IgD-negative memory B cell (primary cell): ENCODE results near the gene XPC. TPM values are rescaled to one million over a fixed set of nuclear protein-coding genes. Genes with fewer than 3 reads are reported as not detected.

Experiments used
- H3K27ac Mint-ChIP-seq, 3 donors: one replicate each; pipeline ENCODE4 v1.8.0; 2020 to 2022; ENCODE audit warnings: mild to moderate bottlenecking in 3 of 3, mixed read lengths in 3 of 3, moderate library complexity in 1 of 3
- H3K27me3 Mint-ChIP-seq: one replicate; pipeline ENCODE4 v1.8.0; 2021; ENCODE audit warnings: mixed read lengths
- H3K36me3 Mint-ChIP-seq: one replicate; pipeline ENCODE4 v1.8.0; 2020; ENCODE audit warnings: mild to moderate bottlenecking, mixed read lengths
- H3K4me1 Mint-ChIP-seq, 3 donors: one replicate each; pipeline ENCODE4 v1.8.0; 2020 to 2022; ENCODE audit warnings: mixed read lengths in 3 of 3, mild to moderate bottlenecking in 1 of 3
- H3K4me3 Mint-ChIP-seq, 4 donors: one replicate each; pipeline ENCODE4 v1.8.0; 2020 to 2022; ENCODE audit warnings: mild to moderate bottlenecking in 4 of 4, mixed read lengths in 4 of 4, moderate library complexity in 3 of 4
- H3K9me3 Mint-ChIP-seq, 3 donors: one replicate each; pipeline ENCODE4 v1.8.0; 2020 to 2021; ENCODE audit warnings: mixed read lengths in 3 of 3, mild to moderate bottlenecking in 1 of 3
- polyA plus RNA-seq: library from polyadenylated mRNA; unstranded; fragments of 300-500 nt; fragmentation: Illumina TruSeq; gene quantifications from one replicate; pipeline ENCODE4 v1.2.3, GENCODE V29; 2021

The XPC gene
- polyA plus RNA-seq, 1 donor from 2014 or later = 40.6 TPM

GRCh38 chr3:14152233-14152962, 26.0 kb downstream of the XPC start:
- peak overlapping the region in 2 of 3 donors; percentile 49 to 53 for H3K27ac Mint-ChIP-seq
- H3K4me3 Mint-ChIP-seq = no peak overlapping the region
- H3K36me3 Mint-ChIP-seq = peaks cover 4% of the 10 kb centered on the region
- H3K27me3 Mint-ChIP-seq = no peaks in the 10 kb centered on the region
- peaks cover 0 to under 1% (median 0%) of the 10 kb centered on the region in 3 donors for H3K4me1 Mint-ChIP-seq
- H3K9me3 Mint-ChIP-seq = no peaks in the 10 kb centered on the region

DNA sequence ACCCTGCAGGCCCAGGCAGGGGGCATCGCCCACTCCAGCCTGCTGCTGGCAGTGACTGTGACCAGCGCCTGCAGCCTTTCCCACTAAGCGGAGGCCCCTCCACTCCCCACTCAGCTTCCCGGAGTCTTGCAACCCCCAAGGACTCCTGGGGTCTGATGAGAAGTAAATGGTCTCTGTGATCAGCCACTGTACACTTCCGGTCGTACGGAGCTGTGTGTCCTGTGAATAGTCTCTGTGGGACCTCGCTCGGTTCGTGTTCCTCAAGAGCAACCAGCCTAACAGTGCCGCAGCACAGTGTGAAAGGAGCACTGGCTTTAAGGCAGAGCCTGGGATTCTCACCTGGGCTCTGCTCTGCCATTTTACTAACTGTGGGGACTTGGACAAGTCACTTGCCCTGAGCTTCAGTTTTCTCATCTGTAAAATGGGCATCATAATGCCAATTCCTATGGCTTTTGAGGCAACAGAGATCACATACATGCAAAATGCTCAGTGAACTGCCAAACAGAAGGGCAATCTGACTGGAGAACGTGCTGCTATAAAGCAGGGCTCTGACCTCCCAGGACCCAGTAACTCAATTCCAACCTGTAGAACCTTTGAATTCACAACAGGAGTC, 26.8 kb downstream of the XPC start:
- Mint-ChIP-seq H3K27ac (no peak overlapping the region), H3K9me3 (no peaks in the 10 kb centered on the region), H3K4me1 (peaks cover 0 to 5% (median 0%) of the 10 kb centered on the region in 3 donors), H3K4me3 (no peak overlapping the region), H3K36me3 (peaks cover 6% of the 10 kb centered on the region), H3K27me3 (no peaks in the 10 kb centered on the region)

DNA sequence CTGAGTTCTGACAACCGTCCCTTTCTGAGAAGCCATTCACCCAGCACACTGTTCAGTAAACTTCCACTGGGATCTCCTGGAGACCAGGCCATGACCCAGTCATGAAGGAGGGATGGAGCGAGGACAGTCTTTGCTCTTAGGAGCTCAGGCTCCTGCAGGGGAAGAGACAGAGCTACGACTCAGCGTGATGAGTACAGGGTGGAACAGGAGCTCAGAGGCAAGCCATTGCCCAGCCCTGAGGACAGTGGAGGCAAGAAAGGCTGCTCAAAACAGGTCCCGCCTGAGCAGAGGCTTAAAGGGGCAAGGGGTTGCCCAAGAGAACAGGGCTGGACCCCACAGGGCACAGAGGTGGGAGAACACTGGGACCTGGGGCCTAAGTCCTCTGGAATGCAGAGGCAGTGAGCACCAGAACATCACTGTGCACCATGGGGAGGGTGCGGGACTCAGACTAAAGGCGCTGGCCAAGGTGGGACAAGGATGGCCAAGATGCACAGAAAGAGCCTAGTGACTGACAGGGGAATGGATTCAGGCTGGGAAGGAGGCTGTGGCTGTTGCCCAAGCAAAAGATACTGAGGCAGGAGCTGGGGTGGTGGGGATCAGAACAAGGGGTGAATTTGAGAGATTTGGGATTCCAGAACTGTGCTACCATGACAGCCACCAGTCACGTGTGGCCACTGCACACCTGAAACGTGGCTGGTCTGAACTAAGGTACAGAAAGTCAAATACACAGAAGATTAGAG, 27.7 kb downstream of the XPC start:
- Mint-ChIP-seq H3K4me3 (no peak overlapping the region), H3K36me3 (peaks cover 6% of the 10 kb centered on the region), H3K9me3 (no peaks in the 10 kb centered on the region), H3K27ac (peak overlapping the region in 2 of 3 donors; percentile 18 to 31), H3K27me3 (no peaks in the 10 kb centered on the region), H3K4me1 (peaks cover 2 to 5% (median 3%) of the 10 kb centered on the region in 3 donors)

DNA sequence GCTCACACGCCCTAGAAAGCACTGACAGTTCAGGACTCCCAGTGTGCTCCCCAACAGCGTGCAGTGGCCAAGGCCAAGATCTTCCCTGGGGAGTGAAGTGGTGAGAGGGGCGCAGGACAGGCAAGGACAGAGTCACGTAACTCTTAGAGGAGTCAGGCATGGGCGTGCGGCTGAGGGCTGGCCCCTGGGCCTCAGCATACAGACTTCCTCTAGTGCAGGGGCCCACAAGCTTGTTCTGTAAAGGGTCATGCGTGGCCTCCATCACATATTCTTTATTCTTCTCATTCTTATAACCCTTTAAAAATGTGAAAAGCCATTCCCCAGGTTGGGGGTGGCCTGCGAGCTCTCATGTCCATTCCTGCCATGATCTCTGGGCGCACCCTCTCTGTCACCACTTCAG, 28.3 kb downstream of the XPC start:
- no peaks in the 10 kb centered on the region for H3K27me3 Mint-ChIP-seq
- peaks cover 5 to 6% (median 6%) of the 10 kb centered on the region in 3 donors for H3K4me1 Mint-ChIP-seq
- H3K36me3 Mint-ChIP-seq = peaks cover 3% of the 10 kb centered on the region
- H3K4me3 Mint-ChIP-seq = no peak overlapping the region
- peak overlapping the region in 2 of 3 donors; percentile 18 to 39 for H3K27ac Mint-ChIP-seq
- no peaks in the 10 kb centered on the region for H3K9me3 Mint-ChIP-seq

GRCh38 chr3:14148041-14148985, 30.1 kb downstream of the XPC start:
- Mint-ChIP-seq H3K4me1 (peaks cover 10 to 16% (median 14%) of the 10 kb centered on the region in 3 donors), H3K27ac (peak overlapping the region in 2 of 3 donors; percentile 80 to 96), H3K9me3 (no peaks in the 10 kb centered on the region), H3K36me3 (peaks cover 3% of the 10 kb centered on the region), H3K4me3 (peak overlapping the region in 1 of 4 donors; percentile 16), H3K27me3 (no peaks in the 10 kb centered on the region)

DNA sequence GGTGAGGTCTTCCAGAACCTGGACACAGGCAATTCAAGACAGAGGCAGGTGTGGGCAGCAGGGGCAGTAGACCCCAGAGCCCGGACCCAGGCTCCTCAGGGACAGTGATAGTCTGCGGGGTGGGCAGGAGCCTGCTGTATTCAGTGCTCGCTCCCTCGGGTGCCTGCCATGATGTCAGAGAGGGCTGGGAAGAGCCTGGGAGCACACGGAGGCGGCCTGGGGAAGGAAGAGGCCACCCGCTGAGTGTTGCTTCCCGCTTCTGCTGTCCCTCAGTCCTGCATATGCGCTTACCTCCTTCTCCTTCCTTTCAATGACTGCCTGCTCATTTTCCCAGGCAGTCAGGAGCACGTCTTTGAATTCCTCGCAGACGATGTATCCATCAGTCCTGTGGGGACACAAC, 30.8 kb downstream of the XPC start:
- H3K27ac Mint-ChIP-seq = peak overlapping the region; percentile 80 to 99 (median 96)
- no peaks in the 10 kb centered on the region for H3K27me3 Mint-ChIP-seq
- peaks cover 10 to 16% (median 14%) of the 10 kb centered on the region in 3 donors for H3K4me1 Mint-ChIP-seq
- no peaks in the 10 kb centered on the region for H3K9me3 Mint-ChIP-seq
- H3K4me3 Mint-ChIP-seq = peak overlapping the region in 1 of 4 donors; percentile 16
- peaks cover 3% of the 10 kb centered on the region for H3K36me3 Mint-ChIP-seq

DNA sequence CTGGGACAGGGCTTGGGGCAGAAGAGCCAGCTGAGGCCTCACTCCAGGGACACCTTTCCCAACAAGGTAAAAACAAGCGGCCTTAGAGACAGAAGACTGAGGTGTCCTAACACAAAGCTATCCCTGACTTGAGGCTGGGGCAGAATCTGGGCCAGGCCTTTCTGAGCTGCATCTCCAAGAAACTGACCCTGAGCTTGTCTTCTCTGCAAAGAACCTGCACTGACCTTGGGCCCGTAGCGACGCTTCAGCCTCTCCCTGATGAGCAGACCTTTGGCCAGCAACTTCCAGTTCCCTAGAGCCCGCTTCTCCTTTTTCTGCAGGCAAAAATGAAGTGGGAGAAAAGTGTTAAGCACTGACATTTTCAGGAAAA, 31.4 kb downstream of the XPC start:
- Mint-ChIP-seq H3K4me3 (peak overlapping the region in 1 of 4 donors; percentile 16), H3K36me3 (peaks cover 2% of the 10 kb centered on the region)

GRCh38 chr3:14146381-14147065, 31.9 kb downstream of the XPC start:
- no peaks in the 10 kb centered on the region for H3K9me3 Mint-ChIP-seq
- H3K4me1 Mint-ChIP-seq = peaks cover 10 to 16% (median 14%) of the 10 kb centered on the region in 3 donors
- H3K4me3 Mint-ChIP-seq = no peak overlapping the region
- H3K27me3 Mint-ChIP-seq = no peaks in the 10 kb centered on the region
- H3K27ac Mint-ChIP-seq = peak overlapping the region; percentile 87 to 99 (median 96)
- H3K36me3 Mint-ChIP-seq = peaks cover 4% of the 10 kb centered on the region

More for the DNA sequence above, 31.4 kb downstream of the XPC start:
- Mint-ChIP-seq H3K9me3 (no peaks in the 10 kb centered on the region), H3K27me3 (no peaks in the 10 kb centered on the region), H3K27ac (peak overlapping the region; percentile 82 to 99 (median 96)), H3K4me1 (peaks cover 10 to 16% (median 14%) of the 10 kb centered on the region in 3 donors)

DNA sequence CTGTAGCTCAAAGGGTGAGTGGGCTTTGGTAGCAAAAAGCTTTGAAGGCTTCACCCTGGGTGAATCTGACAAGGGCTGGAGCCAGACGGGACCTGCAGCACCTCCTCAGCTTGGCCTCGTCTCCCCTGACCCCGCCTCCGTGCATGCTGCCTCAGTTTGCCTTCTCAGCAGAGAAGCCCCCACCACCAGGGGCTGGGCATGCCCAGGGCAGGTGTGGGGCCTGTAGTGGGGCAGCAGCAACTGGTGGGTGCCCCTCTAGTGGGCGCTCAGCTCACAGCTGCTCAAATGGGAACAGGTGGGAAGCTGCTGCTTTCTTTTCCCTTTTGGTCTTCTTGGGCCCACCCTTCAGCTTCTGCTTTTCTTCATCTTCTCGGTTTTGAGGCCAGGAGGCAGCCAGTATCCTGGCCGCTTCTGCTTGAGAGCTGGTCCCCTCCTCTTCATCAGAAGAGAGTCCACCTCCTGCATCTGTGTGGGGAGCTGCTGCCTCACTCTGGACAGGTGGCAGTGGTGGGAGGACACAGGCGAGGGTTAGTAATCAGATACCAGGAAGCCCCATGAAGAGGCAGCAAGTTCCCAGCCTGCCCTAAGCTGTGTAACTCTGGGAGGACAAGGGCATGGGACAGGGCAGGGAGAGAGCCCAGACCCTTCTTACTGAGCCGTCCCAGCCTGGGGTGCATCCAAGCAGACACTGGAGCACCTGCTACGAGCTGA, 32.6 kb downstream of the XPC start:
- peak overlapping the region in 1 of 4 donors; percentile 41 for H3K4me3 Mint-ChIP-seq
- peaks cover 6% of the 10 kb centered on the region for H3K36me3 Mint-ChIP-seq
- peak overlapping the region; percentile 96 to 99 (median 99) for H3K27ac Mint-ChIP-seq
- H3K9me3 Mint-ChIP-seq = no peaks in the 10 kb centered on the region
- no peaks in the 10 kb centered on the region for H3K27me3 Mint-ChIP-seq
- H3K4me1 Mint-ChIP-seq = peaks cover 10 to 16% (median 14%) of the 10 kb centered on the region in 3 donors

GRCh38 chr3:14145236-14145635, 33.2 kb downstream of the XPC start:
- H3K9me3 Mint-ChIP-seq = no peaks in the 10 kb centered on the region
- no peaks in the 10 kb centered on the region for H3K27me3 Mint-ChIP-seq
- H3K27ac Mint-ChIP-seq = peak overlapping the region; percentile 96 to 99 (median 99)
- H3K4me3 Mint-ChIP-seq = peak overlapping the region in 1 of 4 donors; percentile 33
- peaks cover 10 to 16% (median 14%) of the 10 kb centered on the region in 3 donors for H3K4me1 Mint-ChIP-seq
- H3K36me3 Mint-ChIP-seq = peaks cover 6% of the 10 kb centered on the region

DNA sequence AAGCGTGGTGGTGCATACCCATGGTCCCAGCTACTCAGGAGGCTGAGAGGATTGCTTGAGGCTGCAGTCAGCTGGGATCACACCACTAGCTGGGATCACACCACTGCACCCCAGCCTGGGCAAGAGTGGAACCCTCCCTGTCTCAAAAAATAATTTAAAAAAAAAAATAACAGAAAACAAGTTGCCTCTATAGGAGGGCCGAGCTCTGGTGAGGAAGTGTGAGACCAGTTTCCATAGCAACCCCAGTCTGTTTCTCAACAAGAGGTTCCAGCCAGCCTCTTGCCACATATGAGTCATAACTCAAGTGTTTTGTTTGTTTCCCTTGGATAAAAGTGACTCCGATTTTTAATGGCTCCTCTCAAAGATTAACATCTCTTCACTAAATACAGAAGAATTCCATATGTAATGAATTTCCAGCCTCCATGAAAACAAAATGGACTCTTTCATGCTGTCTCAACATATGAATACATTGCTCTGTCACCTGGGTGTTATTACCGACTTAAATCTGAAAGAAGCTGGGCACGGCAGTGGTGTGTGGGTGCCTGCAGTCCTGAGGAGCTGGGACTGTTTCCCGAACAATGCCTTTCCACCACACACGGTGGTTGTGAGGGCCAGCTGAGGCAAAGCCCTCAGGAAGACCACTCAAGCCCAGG, 33.9 kb downstream of the XPC start:
- no peaks in the 10 kb centered on the region for H3K27me3 Mint-ChIP-seq
- H3K27ac Mint-ChIP-seq = peak overlapping the region; percentile 96 to 99 (median 99)
- peaks cover 6% of the 10 kb centered on the region for H3K36me3 Mint-ChIP-seq
- H3K9me3 Mint-ChIP-seq = no peaks in the 10 kb centered on the region
- H3K4me1 Mint-ChIP-seq = peaks cover 10 to 16% (median 14%) of the 10 kb centered on the region in 3 donors
- H3K4me3 Mint-ChIP-seq = peak overlapping the region; percentile 57 to 83 (median 80)

DNA sequence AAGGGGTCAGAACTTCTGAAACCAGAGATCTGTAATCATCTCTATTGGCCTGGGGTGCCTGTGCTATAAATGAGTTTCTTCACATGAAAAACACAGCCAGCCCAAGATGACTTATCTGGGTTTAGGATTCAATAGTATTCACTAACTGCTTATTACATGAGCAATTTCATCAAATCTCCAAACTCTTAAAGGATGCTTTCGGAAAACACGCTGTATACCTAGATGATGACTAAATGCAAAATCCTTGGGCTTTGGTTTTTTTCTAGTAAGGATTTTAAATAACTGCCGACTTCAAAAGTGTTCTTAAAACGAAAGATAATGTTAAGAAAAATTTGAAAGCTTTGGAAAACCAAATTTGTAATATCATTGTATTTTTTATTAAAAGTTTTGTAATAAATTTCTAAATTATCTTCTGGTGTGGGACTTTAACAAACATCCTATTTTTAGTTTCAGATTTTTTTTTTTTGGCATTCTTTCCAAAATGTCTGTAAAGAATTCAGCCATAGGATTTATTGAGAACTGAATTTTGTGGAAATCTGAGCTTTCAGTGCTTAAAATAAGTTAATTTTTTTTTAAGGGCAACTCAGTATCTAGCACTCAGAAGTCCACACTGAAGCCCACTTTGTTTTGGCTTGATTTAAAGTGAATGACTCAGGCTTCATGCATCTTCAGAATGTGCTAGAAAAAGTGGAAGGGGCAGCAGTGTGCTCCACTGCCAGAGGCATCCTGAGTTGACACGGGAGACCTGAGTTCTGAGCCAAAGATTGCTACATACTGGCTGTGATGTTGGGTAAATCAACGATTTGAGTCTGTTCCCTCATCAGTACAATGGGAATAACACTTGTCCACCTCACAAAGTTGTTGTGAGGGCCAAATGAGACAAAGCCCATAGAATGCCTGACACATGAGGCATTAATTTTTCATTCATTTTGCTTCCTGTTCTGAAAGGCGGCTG, 34.9 kb downstream of the XPC start:
- H3K4me1 Mint-ChIP-seq = peaks cover 10 to 16% (median 14%) of the 10 kb centered on the region in 3 donors

More for the DNA sequence above, 34.9 kb downstream of the XPC start:
- Mint-ChIP-seq H3K27ac (peak overlapping the region; percentile 96 to 99 (median 99)), H3K4me3 (peak overlapping the region in 3 of 4 donors; percentile 8 to 80 (median 79)), H3K36me3 (peaks cover 8% of the 10 kb centered on the region), H3K9me3 (no peaks in the 10 kb centered on the region), H3K27me3 (no peaks in the 10 kb centered on the region)
